GM19324 (cell line): Measurements from ENCODE around the gene NTRK2.
A peak's percentile ranks its signal among the peaks of the same experiment; 100 is the strongest.

Experiments
- ATAC-seq: cut with Tn5 transposase; IDR thresholded peaks from one replicate; pipeline ENCODE4 v1.9.1; 2021; ENCODE audit warnings: mild to moderate bottlenecking, moderate library complexity; ENCODE audit not compliant: unreplicated experiment, low FRiP score

Gene NTRK2

GRCh38 chr9:84925225-84925872 is 255.8 kb downstream of the NTRK2 start:
- no peak for ATAC-seq

DNA sequence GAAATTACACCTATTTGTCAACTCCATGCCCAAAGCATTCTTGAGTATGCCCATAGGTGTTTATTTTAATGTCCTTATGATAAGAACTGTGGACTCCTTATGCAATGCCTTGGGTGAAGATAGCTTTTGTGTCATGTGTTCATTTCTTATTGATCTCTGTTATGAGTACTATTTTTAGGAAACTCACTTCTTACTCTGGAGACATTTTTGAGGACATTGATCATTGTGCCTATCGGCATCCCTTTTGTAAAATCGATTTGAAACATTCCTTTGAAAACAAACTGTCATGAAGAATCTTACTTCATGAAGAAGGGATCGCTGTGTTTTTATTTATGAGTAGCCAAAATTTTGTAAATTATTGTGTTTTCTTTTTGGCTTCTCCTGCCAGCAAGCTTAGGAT is 257.3 kb downstream of the NTRK2 start:
- ATAC-seq = no peak

- no peak for ATAC-seq
Measured at GRCh38 chr9:84928419-84928818, 258.9 kb downstream of the NTRK2 start.

GRCh38 chr9:84929068-84929467 is 259.5 kb downstream of the NTRK2 start:
- no peak for ATAC-seq

DNA sequence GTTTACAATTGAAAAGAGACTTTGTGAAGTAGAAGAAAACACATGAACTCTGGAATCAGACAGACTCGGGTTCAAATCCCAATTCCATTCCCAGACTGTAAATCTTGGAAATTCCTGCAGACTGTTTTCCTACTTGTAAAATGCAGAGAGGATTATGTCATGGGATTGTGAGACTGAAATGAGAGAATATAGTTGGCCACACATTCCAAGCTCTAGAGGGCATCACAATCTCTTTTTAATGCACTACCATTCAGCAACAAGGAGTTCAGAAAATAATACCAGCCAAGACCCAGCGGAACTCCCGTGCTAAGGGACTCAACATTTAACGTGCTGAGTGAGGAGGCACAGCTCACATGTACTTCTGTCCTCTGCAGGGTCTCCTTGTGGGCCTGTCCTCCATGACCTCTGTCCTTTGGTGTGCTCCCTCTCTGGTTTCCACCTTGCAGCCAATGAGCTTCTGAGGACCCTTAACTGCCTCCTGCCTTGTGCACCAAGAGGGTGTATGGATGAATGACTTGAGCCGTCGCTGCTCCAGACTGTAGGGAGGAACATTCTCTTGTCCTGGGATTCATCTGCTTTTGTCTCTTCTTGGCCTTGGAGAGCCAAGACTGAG is 263.5 kb downstream of the NTRK2 start:
- no peak for ATAC-seq

- no peak for ATAC-seq
Measured at GRCh38 chr9:84935528-84936117, 266.1 kb downstream of the NTRK2 start.

- ATAC-seq = no peak
Measured at GRCh38 chr9:84937180-84937579, 267.7 kb downstream of the NTRK2 start.

DNA sequence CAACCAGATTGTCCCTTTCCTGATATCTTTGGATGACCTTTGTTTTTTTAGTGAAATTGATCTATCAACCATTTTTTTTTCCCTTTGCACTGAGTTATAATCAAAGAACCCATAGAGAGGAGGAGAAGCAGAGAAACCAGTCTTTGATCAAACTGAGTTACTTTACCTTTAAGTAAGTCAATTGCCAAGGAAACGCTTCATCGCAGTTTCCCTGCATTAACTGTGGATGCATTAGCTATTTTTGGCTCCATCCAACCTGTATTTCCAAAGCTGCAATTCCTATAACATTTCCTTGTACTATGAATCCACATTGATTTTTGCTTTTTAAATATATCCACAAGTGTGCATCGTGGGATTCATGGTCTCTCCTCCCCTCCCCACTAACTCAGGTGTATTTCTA is 268.1 kb downstream of the NTRK2 start:
- no peak for ATAC-seq

- ATAC-seq = no peak
Measured at GRCh38 chr9:84939774-84940173, 270.2 kb downstream of the NTRK2 start.

DNA sequence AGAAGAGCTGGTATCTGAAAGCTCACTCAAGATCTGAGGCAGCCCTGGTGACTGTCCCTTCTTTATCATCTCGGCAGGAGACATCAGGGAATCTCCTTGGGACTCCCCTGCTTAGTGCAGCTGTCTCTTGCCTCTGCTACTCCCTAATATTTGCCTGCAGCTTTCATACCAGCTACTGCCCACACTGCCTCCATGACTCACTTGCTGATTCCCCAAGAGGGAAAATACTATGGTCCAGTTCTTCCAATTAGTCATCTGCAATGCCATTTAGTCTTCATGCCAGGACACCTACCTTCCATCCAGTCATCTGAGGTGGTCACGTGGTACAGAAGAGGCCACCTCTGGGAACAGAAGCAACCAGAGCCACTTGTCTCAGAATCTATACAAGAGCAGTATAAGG is 270.8 kb downstream of the NTRK2 start:
- ATAC-seq = no peak

- ATAC-seq = no peak
Measured at GRCh38 chr9:84941792-84942191, 272.3 kb downstream of the NTRK2 start.

GRCh38 chr9:84943482-84944050 is 274.0 kb downstream of the NTRK2 start:
- no peak for ATAC-seq

DNA sequence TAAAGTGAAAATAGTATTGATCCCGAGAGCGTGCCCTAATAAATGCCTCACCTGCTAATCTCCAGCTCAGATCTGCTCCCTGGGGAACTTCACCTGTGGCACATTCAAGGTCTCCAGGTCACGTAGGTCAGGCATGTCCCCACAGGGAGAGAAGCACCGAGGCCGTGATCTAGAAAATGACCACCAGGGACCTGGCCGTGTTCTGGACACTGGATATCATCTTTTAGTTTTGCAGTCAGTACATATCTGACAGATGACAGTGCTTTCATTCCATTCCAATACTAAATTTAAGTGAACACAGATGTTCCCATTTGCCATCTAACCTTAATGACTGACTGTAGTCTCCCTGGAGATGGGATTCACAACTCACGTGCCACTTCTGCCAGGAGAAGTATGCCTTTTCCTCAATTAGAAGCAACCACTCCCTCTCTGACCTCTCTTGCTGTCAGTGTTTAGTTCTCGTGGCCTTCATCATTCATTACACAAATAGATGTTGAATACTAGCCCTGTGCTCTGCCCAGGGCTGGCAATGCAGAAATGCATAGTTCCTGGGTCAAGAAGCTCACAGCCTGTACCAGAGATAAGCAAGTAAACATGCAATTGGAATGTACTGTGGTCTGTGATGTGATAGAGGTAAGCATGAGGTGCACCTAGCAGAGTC is 276.5 kb downstream of the NTRK2 start:
- no peak for ATAC-seq

DNA sequence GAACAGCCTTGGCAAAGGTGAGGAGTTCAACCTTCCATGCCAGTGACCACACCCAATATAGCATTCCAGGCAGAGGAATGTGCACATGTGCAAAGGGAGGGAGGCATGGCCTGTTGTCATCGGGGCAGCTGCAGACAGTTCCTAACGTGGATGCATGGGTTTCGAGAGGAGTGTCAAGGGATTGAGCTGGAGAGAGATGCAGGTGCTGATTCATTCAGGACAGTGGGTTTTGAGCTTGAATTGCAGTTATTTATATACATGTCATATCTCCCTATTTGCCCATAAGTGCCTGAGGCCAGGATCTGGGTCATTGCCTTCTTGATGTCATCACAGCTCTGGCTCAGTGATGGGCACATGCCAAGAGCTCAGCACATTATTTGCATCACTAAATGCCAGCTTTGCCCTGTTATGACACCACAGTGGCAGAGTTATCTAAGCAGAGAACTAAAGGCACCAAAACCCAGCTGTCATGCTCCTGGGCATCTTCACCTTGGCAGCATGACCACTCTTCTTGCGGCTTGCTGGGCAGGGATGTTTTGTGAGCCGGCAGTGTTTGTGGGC is 278.0 kb downstream of the NTRK2 start:
- no peak for ATAC-seq

- no peak for ATAC-seq
Measured at GRCh38 chr9:84949258-84949657, 279.7 kb downstream of the NTRK2 start.

DNA sequence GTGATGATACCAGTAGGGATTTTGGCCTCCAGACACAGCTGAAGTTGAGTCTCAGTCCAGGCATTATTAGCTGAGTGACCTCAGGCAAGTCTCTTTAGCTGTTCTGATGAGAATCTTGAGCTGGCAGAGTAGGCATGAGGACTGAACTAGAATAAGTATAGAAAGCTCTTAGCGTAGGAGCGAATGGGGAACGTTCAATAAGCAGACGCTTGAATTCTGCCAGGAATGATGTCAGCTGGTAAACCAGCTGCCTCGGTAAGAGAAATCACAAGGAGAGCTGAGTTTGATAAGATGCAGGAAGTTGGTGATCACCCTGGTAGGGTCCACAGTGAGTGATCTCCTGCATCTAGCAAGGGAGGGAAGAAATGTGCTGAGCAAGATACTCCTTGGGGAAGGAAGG is 280.4 kb downstream of the NTRK2 start:
- no peak for ATAC-seq

GRCh38 chr9:84950879-84951811 is 281.6 kb downstream of the NTRK2 start:
- no peak for ATAC-seq

DNA sequence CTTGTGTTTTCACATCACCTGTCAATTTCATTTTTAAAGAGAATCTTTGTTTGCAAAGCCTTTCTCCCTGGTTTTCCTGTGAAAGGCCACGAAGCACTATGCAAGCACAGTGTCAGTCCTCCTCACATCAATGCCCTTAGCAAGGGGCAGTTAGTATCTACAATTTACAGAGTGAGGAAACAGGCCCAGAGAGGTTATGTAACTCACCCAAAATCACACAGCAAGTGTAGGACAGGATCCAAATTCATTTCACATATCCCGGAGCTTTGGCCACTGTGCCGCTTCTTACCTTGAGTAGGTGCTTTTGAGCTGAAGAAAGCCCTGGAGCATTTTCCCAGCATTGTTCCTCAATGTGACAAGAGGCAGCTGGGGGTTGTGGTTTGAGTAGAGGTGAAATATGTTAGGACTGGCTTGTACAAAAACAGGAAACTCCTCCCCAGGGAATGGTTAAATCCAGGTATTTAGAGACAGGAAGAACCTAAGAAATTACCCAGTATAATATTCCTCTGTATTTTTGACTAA is 283.8 kb downstream of the NTRK2 start:
- ATAC-seq = no peak

DNA sequence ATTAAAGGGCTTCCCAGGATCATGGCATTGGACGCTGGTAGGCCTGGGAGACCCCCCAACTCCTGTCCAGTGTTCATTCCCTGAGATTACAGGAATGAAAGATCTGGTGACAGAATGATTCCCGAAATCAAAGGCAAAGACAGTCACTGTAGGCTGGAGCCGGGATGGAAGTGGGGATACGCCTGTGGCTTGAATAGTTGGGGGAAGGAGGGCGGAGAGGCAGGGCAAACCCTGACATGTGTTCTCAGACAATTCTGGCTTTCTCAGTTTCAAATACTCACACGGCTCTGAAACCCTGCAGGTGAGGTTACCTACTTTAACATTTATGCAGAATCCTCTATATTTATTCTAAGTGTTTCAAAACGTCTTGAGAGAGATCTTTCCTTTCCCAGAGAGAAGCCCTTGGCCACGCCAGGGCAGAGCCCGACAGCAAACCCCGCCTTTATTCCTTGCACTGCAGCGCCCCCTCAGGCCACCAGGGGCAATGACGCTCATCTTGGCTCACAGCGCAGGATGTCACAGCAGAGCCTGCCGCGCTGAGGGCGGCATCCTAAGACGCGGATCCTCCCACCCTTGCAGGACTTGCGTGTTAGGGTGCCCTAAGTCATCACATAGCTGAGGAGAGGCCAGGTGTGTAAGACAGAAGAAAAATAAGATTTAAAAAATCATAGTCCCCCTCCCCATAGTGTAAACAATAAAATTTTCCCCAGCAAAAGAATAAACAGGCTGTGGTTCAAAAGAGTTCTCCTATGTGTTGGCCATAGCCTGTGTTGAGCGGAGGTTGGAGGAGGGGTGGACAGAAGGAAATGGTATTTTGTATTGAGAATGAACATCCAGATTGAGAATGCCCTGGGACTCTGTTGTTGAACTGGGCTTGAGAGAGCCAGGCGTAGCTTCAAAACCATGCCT is 284.5 kb downstream of the NTRK2 start:
- ATAC-seq = peak; percentile 90
